Caco-2 (cell line): ENCODE results near the gene ANTXRL. TPM values are rescaled to one million over a fixed set of nuclear protein-coding genes. Genes with fewer than 3 reads are reported as not detected.

Experiments
- BruUV-seq: library from RNA; stranded (reverse); fragments of 400-500 nt; replicated peaks from 2 replicates; lab custom pipeline; 2021; lab: Mats Ljungman, UMichigan
- CTCF ChIA-PET: fragments of 300-600 bp; sonication (Branson Sonifier 250); formaldehyde crosslinking; loops from one replicate; lab custom pipeline; 2022; ENCODE audit warnings: antibody characterized with exemption; lab: Charles Lee
- POLR2A ChIA-PET: fragments of 300-600 bp; sonication (Branson Sonifier 250); formaldehyde crosslinking; loops from one replicate; lab custom pipeline; 2022; ENCODE audit warnings: antibody characterized with exemption; lab: Charles Lee
- DNase-seq, 2 experiments: peaks; one replicate each; pipeline versions ENCODE4 v3.0.0 to v3.0.0-alpha.2; 2020 to 2022
- H3K27me3 ChIP-seq: replicated peaks from 2 replicates; pipeline ENCODE4 v1.6.0; 2011; ENCODE audit warnings: low read length; ENCODE audit not compliant: control insufficient read depth, insufficient read depth
- H3K36me3 ChIP-seq: 2 replicates; pipeline ENCODE4 v1.5.1; 2011; ENCODE audit warnings: low read length; ENCODE audit not compliant: control insufficient read depth, insufficient read depth
- H3K4me1 ChIP-seq: fragments of 250-450 bp; sonication (Bioruptor Pico); 2 replicates; pipeline ENCODE4 v1.5.1; 2020; ENCODE audit warnings: mild to moderate bottlenecking
- H3K4me3 ChIP-seq: 2 replicates; pipeline ENCODE4 v1.5.1; 2011; ENCODE audit warnings: low read depth, mild to moderate bottlenecking, control low read depth, low read length
- H3K9me3 ChIP-seq: fragments of 250-450 bp; sonication (Bioruptor Pico); 2 replicates; pipeline ENCODE4 v1.5.1; 2020; ENCODE audit warnings: mild to moderate bottlenecking, moderate library complexity
- H3K27ac Mint-ChIP-seq: one replicate; pipeline ENCODE4 v1.8.0; 2022; ENCODE audit warnings: mixed read lengths; ENCODE audit not compliant: unreplicated experiment
- H3K27me3 Mint-ChIP-seq: one replicate; pipeline ENCODE4 v1.8.0; 2022; ENCODE audit warnings: mixed read lengths; ENCODE audit not compliant: insufficient read depth, unreplicated experiment
- H3K36me3 Mint-ChIP-seq: one replicate; pipeline ENCODE4 v1.8.0; 2022; ENCODE audit warnings: mild to moderate bottlenecking, mixed read lengths; ENCODE audit not compliant: insufficient read depth, unreplicated experiment
- H3K4me1 Mint-ChIP-seq: one replicate; pipeline ENCODE4 v1.8.0; 2022; ENCODE audit warnings: low read depth, mixed read lengths; ENCODE audit not compliant: unreplicated experiment
- H3K4me3 Mint-ChIP-seq: one replicate; pipeline ENCODE4 v1.8.0; 2022; ENCODE audit warnings: mild to moderate bottlenecking, moderate library complexity, mixed read lengths; ENCODE audit not compliant: unreplicated experiment
- H3K9me3 Mint-ChIP-seq: one replicate; pipeline ENCODE4 v1.8.0; 2022; ENCODE audit warnings: mixed read lengths; ENCODE audit not compliant: unreplicated experiment
- CTCF ChIP-seq, 2 experiments: fragments of 200-600 bp in 1 of 2; IDR thresholded peaks; 1 replicate in 1 of 2; 2 replicates in 1 of 2; pipeline versions ENCODE4 v1.5.1 to v1.8.0; 2011 to 2022; ENCODE audit warnings: antibody characterized with exemption in 1 of 2, control low read depth in 1 of 2, inconsistent platforms in 1 of 2, low read depth in 1 of 2, low read length in 1 of 2, mild to moderate bottlenecking in 1 of 2, moderate library complexity in 1 of 2; ENCODE audit not compliant: insufficient read depth in 1 of 2, severe bottlenecking in 1 of 2, unreplicated experiment in 1 of 2
- intact Hi-C: fragments of 100-400 bp; cut with micrococcal nuclease; formaldehyde crosslinking; loops from one replicate; pipeline ENCODE4 v1.10.0; 2022; ENCODE audit not compliant: unreplicated experiment
- total RNA-seq: library from RNA; stranded (reverse); gene quantifications from 2 replicates; pipeline ENCODE4 v1.2.3, GENCODE V29; 2022

ANTXRL gene
- total RNA-seq, 1 experiment from 2014 or later: not detected

- H3K36me3 ChIP-seq: no peaks in the 10 kb centered on the region
- no peak for DNase-seq
- no peak for TF ChIP-seq CTCF (IDR thresholded peaks at IDR 0.05; ENCODE audit: insufficient read depth in 1 of 2, low read depth in 1 of 2, low read length in 1 of 2, severe bottlenecking in 1 of 2, unreplicated experiment in 1 of 2)
- ChIA-PET POLR2A (no interaction called here), CTCF (interaction anchor here (0.7 kb wide), 1 partner anchor 106 kb away, joined by 3 read pairs; no protein-coding TSS in a partner anchor)
- H3K4me3 ChIP-seq: no peak overlapping the region
- Mint-ChIP-seq H3K27me3 (no peaks in the 10 kb centered on the region), H3K4me3 (no peak overlapping the region), H3K27ac (no peak overlapping the region), H3K4me1 (no peaks in the 10 kb centered on the region), H3K9me3 (no peaks in the 10 kb centered on the region), H3K36me3 (no peaks in the 10 kb centered on the region)
- H3K4me1 ChIP-seq: no peaks in the 10 kb centered on the region
- intact Hi-C loops: no loop called here
- H3K9me3 ChIP-seq: no peaks in the 10 kb centered on the region
- H3K27me3 ChIP-seq: no peaks in the 10 kb centered on the region
- BruUV-seq: no TSS peak
Measured at GRCh38 chr10:46305079-46305818, 18.5 kb downstream of the ANTXRL start.

- Mint-ChIP-seq H3K27ac (no peak overlapping the region), H3K4me3 (no peak overlapping the region), H3K4me1 (no peaks in the 10 kb centered on the region), H3K27me3 (no peaks in the 10 kb centered on the region), H3K9me3 (no peaks in the 10 kb centered on the region), H3K36me3 (no peaks in the 10 kb centered on the region)
- no peaks in the 10 kb centered on the region for H3K9me3 ChIP-seq
- ChIA-PET CTCF (interaction anchor here (0.7 kb wide), 1 partner anchor 107 kb away, joined by 3 read pairs; no protein-coding TSS in a partner anchor), POLR2A (no interaction called here)
- BruUV-seq: no TSS peak
- H3K4me1 ChIP-seq: no peaks in the 10 kb centered on the region
- intact Hi-C loops: no loop called here
- H3K4me3 ChIP-seq: no peak overlapping the region
- DNase-seq: no peak
- no peak for TF ChIP-seq CTCF (IDR thresholded peaks at IDR 0.05; ENCODE audit: insufficient read depth in 1 of 2, low read depth in 1 of 2, low read length in 1 of 2, severe bottlenecking in 1 of 2, unreplicated experiment in 1 of 2)
- H3K36me3 ChIP-seq: no peaks in the 10 kb centered on the region
- no peaks in the 10 kb centered on the region for H3K27me3 ChIP-seq
Measured at GRCh38 chr10:46305986-46306385, 19.2 kb downstream of the ANTXRL start.

- H3K4me3 ChIP-seq: no peak overlapping the region
- no peak for DNase-seq
- H3K27me3 Mint-ChIP-seq: no peaks in the 10 kb centered on the region
- H3K36me3 ChIP-seq: no peaks in the 10 kb centered on the region
- H3K4me1 Mint-ChIP-seq: no peaks in the 10 kb centered on the region
- no peaks in the 10 kb centered on the region for H3K27me3 ChIP-seq
- no peak overlapping the region for H3K27ac Mint-ChIP-seq
- H3K9me3 Mint-ChIP-seq: no peaks in the 10 kb centered on the region
- CTCF ChIA-PET: no interaction called here
- no peak overlapping the region for H3K4me3 Mint-ChIP-seq
- H3K9me3 ChIP-seq: no peaks in the 10 kb centered on the region
- POLR2A ChIA-PET: no interaction called here
- BruUV-seq: no TSS peak
- no peaks in the 10 kb centered on the region for H3K4me1 ChIP-seq
- no peak for TF ChIP-seq CTCF (IDR thresholded peaks at IDR 0.05; ENCODE audit: insufficient read depth in 1 of 2, low read depth in 1 of 2, low read length in 1 of 2, severe bottlenecking in 1 of 2, unreplicated experiment in 1 of 2)
- intact Hi-C loops: no loop called here
- H3K36me3 Mint-ChIP-seq: no peaks in the 10 kb centered on the region
Measured at GRCh38 chr10:46306516-46307184, 19.9 kb downstream of the ANTXRL start.
